LNCaP clone FGC (cell line): Measurements from ENCODE around the gene TMEM117.

ENCODE experiments used
- DNase-seq: peaks from one replicate; pipeline ENCODE4 v3.0.0-alpha.2; 2011; ENCODE audit warnings: low read depth
- H3K4me3 ChIP-seq: 2 replicates; pipeline ENCODE4 v1.5.1; 2011; ENCODE audit warnings: mild to moderate bottlenecking, low read depth, low read length, control low read depth
- CTCF ChIP-seq: IDR thresholded peaks from 2 replicates; pipeline ENCODE4 v1.5.1; 2012; ENCODE audit warnings: mild to moderate bottlenecking; ENCODE audit not compliant: control insufficient read depth, insufficient read depth; ENCODE audit errors: extremely low read depth

Gene TMEM117

GRCh38 chr12:43969882-43970281 lies 134.0 kb downstream of the TMEM117 start:
- TF ChIP-seq CTCF: no peak
- no peak for DNase-seq

DNA sequence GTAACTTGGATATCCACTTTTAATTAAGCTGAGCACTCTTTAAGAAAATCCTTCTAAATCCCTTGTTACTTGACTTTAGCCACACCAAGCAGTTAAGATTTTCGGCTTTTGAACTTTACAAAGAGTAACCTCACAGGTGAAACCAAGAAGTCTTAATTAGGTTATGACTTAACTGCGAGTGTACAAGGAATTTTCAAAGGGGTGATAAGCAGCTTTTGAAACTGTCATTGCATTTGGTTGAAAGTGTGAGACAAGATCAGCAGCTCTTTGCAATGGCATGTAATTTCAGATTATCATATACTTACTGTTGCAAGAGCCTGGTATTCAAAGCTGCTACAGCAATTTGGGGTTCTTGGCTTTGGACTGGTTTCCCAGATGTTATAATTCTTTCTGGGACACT lies 137.5 kb downstream of the TMEM117 start:
- DNase-seq: no peak
- H3K4me3 ChIP-seq: no peak overlapping the region
- TF ChIP-seq CTCF: no peak

More at GRCh38 chr12:43969882-43970281, 134.0 kb downstream of the TMEM117 start:
- no peak overlapping the region for H3K4me3 ChIP-seq

DNA sequence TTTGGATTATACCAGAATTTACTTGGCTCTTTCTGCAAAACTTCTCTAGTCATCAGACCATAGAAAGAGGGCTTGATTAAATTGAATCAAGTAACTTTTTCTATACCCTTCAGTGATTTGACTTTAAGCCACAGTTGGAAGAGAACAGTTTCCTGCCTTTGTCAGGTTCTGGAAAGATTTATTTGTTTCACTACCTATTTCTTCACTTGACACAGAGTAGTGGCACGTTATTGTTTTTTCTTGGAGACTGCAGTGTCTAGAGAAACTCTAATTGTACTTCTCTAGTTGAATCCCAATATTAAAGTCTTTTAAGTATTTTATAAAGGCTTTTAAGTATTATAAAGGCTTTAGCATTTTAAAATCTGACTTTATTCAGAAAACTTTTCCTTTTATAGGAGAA lies 138.1 kb downstream of the TMEM117 start:
- TF ChIP-seq CTCF: no peak
- DNase-seq: no peak
- no peak overlapping the region for H3K4me3 ChIP-seq

DNA sequence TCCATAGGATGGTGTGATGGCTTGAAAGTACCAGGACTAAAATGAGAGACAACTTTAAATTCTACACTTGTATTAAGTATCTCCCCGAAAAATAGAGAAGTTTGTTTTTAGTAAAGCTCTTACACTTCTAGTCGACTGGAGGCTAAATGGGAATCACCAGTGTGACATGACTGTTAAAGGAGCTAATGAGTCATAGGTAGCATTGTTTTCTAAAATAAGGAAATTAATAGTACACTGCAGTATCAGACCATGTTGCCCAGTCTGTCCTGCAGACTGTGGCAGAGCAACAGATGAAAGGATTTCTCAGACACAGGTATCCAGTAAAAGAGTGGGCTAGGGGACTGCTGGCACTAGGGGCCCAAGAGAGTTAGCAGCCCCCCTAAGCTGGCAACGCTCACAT lies 140.1 kb downstream of the TMEM117 start:
- H3K4me3 ChIP-seq: no peak overlapping the region
- TF ChIP-seq CTCF: no peak
- DNase-seq: no peak

DNA sequence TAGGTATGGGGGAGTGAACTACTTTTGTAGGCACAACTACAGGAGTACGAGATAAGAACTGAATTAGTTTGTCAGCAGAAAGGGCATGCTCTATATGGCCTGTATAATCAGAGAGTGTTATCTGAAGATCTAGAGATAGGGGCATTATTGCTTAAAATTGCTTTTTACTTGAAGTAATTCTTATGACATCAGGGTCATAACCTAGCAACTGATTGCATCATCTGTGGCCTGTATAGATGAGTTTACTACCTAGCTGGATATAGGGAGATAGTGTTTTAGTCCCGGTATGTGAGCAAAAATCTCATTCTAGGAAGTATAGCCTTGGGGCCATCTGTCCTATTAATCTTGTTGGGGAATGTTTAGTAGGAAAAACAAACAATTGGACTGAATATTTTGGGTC lies 142.7 kb downstream of the TMEM117 start:
- no peak for TF ChIP-seq CTCF
- no peak for DNase-seq
- H3K4me3 ChIP-seq: no peak overlapping the region

DNA sequence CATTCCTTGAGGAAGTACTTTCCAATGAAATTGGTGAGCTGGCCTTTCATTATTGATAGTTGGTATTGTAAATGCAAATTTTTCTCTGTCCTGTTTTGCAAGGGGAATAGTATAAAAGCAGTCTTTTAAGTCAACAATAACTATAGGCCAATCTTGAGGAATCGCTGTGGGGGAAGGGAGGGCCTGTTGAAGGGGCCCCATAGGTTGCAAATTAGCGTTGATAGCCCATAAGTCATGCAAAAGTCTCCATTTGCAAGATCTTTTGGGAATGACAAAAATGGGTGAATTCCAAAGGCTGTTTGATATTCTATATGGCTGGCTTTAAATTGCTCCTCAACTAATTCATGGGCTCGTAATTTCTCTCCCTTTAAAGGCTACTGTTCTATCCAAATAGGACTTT lies 143.6 kb downstream of the TMEM117 start:
- no peak for TF ChIP-seq CTCF
- no peak for DNase-seq
- no peak overlapping the region for H3K4me3 ChIP-seq

DNA sequence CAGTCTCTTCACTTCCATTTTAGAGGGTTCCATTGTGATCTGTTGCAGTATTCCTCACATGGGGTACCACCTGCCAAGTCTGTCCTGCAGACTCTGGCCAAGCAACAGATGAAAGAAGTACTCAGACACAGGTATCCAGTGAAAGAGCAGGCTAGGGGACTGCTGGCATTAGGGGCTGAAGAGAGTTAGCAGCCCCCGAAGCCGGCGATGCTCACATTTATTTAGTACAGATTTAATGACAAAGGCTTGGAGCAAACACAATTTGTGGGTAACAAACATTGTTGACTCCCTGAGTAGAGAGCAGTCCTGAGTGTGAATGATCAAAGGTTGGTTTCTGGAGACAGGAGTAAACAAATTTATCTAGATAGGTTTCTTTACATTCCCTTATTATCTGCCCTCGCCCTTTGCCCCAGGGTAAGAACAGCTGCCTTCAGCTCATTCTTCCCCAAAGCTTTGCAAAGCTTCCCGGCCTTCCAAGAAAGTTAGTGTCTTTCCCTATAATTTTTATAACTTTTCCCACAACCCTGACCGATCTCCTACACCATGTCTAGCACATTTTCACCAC lies 144.8 kb downstream of the TMEM117 start:
- TF ChIP-seq CTCF: no peak
- no peak overlapping the region for H3K4me3 ChIP-seq
- no peak for DNase-seq
